HG03045 (cell line): ENCODE results near the gene RPS19.

Experiments
- ATAC-seq: cut with Tn5 transposase; IDR thresholded peaks from one replicate; pipeline ENCODE4 v1.9.1; 2021; ENCODE audit warnings: mild to moderate bottlenecking, moderate library complexity; ENCODE audit not compliant: unreplicated experiment

RPS19 gene

GRCh38 chr19:41877916-41878905 lies 18.2 kb downstream of the RPS19 start:
- no peak for ATAC-seq

- no peak for ATAC-seq
These were observed 19.0 kb downstream of the RPS19 start for GRCh38 chr19:41879080-41879479.

GRCh38 chr19:41879670-41880328 lies 19.7 kb downstream of the RPS19 start:
- ATAC-seq, result no peak

GRCh38 chr19:41880329-41880708 lies 20.3 kb downstream of the RPS19 start:
- no peak for ATAC-seq

GRCh38 chr19:41882568-41883462 lies 22.8 kb downstream of the RPS19 start, which contains the start of gene ARHGEF1:
ARHGEF1 (plus strand) TSS chr19:41883184; CDS start chr19:41888083, 4,899 bp downstream.
- ATAC-seq, result no peak

- no peak for ATAC-seq
These were observed 23.4 kb downstream of the RPS19 start for GRCh38 chr19:41883463-41883820.

- peak; percentile 77 for ATAC-seq
These were observed 24.0 kb downstream of the RPS19 start for GRCh38 chr19:41883821-41884733.

GRCh38 chr19:41886761-41887710 lies 27.0 kb downstream of the RPS19 start:
- ATAC-seq, result no peak

- ATAC-seq, result no peak
These were observed 27.8 kb downstream of the RPS19 start for GRCh38 chr19:41887711-41888382.

GRCh38 chr19:41888926-41889325 lies 28.9 kb downstream of the RPS19 start:
- no peak for ATAC-seq

- ATAC-seq, result no peak
These were observed 29.8 kb downstream of the RPS19 start for GRCh38 chr19:41889896-41890295.

GRCh38 chr19:41890936-41891335 lies 30.9 kb downstream of the RPS19 start:
- no peak for ATAC-seq

GRCh38 chr19:41892173-41892902 lies 32.3 kb downstream of the RPS19 start:
- no peak for ATAC-seq

GRCh38 chr19:41893899-41894298 lies 33.8 kb downstream of the RPS19 start:
- no peak for ATAC-seq

GRCh38 chr19:41894350-41894749 lies 34.3 kb downstream of the RPS19 start:
- ATAC-seq, result no peak

GRCh38 chr19:41895745-41896580 lies 35.9 kb downstream of the RPS19 start:
- no peak for ATAC-seq

GRCh38 chr19:41896581-41896942 lies 36.5 kb downstream of the RPS19 start:
- ATAC-seq, result no peak
